ENCODE results near the gene ZSWIM5.

DNA sequence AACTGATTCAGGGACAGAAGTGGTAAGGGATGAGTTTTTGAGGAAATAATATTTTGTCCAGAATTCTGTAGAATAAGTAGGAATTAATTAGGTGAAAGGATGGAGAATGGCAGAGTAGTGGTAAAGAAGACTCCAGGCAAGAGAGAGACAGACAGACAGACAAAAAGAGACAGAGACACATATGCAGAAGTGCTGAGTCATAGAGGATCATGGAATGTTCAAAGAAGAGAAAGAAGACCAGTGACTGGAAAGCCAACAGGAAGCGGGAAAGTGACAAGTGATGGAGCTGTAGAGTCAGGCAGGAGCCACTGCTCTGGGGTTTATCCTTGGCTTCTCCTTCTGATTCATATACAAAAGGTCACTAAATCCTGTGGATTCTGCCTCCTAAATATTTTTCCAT, 108.5 kb downstream of the ZSWIM5 start:
- no peak for TF ChIP-seq EZH2 (IDR thresholded peaks at IDR 0.05; ENCODE audit: insufficient read depth, low read length)
- TF ChIP-seq, protein P1, sequence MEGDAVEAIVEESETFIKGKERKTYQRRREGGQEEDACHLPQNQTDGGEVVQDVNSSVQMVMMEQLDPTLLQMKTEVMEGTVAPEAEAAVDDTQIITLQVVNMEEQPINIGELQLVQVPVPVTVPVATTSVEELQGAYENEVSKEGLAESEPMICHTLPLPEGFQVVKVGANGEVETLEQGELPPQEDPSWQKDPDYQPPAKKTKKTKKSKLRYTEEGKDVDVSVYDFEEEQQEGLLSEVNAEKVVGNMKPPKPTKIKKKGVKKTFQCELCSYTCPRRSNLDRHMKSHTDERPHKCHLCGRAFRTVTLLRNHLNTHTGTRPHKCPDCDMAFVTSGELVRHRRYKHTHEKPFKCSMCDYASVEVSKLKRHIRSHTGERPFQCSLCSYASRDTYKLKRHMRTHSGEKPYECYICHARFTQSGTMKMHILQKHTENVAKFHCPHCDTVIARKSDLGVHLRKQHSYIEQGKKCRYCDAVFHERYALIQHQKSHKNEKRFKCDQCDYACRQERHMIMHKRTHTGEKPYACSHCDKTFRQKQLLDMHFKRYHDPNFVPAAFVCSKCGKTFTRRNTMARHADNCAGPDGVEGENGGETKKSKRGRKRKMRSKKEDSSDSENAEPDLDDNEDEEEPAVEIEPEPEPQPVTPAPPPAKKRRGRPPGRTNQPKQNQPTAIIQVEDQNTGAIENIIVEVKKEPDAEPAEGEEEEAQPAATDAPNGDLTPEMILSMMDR (IDR thresholded peaks at IDR 0.05; ENCODE audit: insufficient read depth, low read depth, low read length), result no peak

Data from astrocyte (in vitro differentiated cells and primary cell).